ENCODE results near the gene PEBP1.

PEBP1 gene

DNA sequence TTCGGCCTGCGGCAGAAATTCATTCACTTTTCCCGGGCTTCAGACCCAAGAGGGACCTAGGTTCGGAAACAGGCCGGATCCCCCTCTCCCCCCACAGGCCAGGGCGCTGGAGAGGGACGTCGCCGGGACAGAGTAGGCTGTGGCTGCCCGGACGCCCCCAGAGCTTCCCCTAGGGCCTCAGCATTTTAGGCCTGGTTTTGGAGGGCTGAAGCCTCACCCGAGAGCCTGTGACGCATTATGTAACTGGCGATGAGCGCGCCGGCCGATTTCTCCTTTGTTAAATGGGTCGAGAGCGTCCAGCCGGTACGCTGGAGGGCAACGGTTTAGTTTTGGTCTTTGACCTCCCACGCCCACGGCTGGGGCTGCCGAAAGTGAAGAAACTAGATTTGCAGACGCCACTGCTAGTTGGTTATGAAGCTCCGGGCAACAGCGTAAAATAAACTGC, 657 bp downstream of the PEBP1 start:
- peak overlapping the region; percentile 66 for H2AFZ ChIP-seq (ENCODE audit: low read length, unreplicated experiment)
- peak overlapping the region; percentile 91 for H3K4me3 ChIP-seq (ENCODE audit: low read depth, low read length)
- H3K36me3 ChIP-seq (ENCODE audit: insufficient read depth, low read length): no peaks in the 10 kb centered on the region
- H3K79me2 ChIP-seq (ENCODE audit: control insufficient read depth, insufficient read depth, low read length, unreplicated experiment): peaks cover 24% of the 10 kb centered on the region
- H3K4me1 ChIP-seq (ENCODE audit: control insufficient read depth, insufficient read depth, low read length, unreplicated experiment): peaks cover 8% of the 10 kb centered on the region
- no peaks in the 10 kb centered on the region for H3K27me3 ChIP-seq (ENCODE audit: insufficient read depth, low read length)
- peak overlapping the region; percentile 8; the same call in 1 of the 2 replicates for H3K27ac ChIP-seq (ENCODE audit: low read depth, low read length)

DNA sequence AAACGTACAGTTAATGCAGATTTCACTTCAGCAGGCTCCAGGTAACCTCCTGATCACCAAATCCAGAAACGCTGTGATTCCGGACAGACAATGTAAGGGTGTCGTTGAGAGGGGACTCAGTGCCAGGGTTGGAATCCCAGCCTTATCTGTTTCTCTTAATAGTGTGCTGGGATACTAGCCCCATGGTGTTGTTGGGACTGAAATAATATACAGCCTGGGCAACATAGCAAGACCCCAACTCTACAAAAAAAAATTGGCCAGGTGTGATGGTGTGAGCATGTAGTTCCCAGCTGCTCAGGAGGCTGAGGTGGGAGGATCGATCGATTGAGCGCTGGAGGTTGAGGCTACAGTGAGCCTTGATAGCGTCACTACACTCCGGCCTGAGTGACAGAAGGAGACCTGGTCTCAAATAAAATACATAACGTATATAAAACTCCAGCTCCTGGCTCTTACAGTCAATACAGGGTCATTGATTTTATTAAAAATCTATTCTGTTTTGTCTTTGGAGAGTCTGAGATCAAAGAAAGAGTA, 1.3 kb downstream of the PEBP1 start:
- Histone ChIP-seq H3K36me3 (ENCODE audit: insufficient read depth, low read length) (no peaks in the 10 kb centered on the region), H3K4me1 (ENCODE audit: control insufficient read depth, insufficient read depth, low read length, unreplicated experiment) (peaks cover 4% of the 10 kb centered on the region), H3K4me3 (ENCODE audit: low read depth, low read length) (peak overlapping the region; percentile 91), H3K27me3 (ENCODE audit: insufficient read depth, low read length) (no peaks in the 10 kb centered on the region), H3K79me2 (ENCODE audit: control insufficient read depth, insufficient read depth, low read length, unreplicated experiment) (peaks cover 24% of the 10 kb centered on the region), H3K27ac (ENCODE audit: low read depth, low read length) (no peak overlapping the region), H2AFZ (ENCODE audit: low read length, unreplicated experiment) (peak overlapping the region; percentile 66)

DNA sequence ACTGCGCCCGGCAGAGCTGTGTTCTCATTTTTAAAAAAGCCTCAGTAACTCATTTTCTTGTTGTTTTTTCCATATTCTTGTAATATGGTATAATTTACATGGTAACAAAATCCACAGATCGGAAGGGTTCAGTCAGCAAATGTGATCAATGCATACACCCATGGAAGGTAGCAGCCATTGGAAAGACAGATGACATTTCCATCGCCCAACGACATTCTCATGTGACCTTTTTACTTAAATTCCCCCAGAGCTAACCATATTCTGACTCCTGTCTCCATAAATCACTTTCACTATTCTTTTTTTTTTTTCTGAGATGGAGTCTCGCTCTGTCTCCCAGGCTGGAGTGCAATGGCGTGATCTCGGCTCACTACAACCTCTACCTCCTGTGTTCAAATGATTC, 4.9 kb downstream of the PEBP1 start:
- no peak overlapping the region for H3K27ac ChIP-seq (ENCODE audit: low read depth, low read length)
- peaks cover 24% of the 10 kb centered on the region for H3K79me2 ChIP-seq (ENCODE audit: control insufficient read depth, insufficient read depth, low read length, unreplicated experiment)
- no peaks in the 10 kb centered on the region for H3K27me3 ChIP-seq (ENCODE audit: insufficient read depth, low read length)
- no peak overlapping the region for H2AFZ ChIP-seq (ENCODE audit: low read length, unreplicated experiment)
- peaks cover 4% of the 10 kb centered on the region for H3K4me1 ChIP-seq (ENCODE audit: control insufficient read depth, insufficient read depth, low read length, unreplicated experiment)
- H3K4me3 ChIP-seq (ENCODE audit: low read depth, low read length): no peak overlapping the region
- 0 out of 2 replicates have a peak, but pooled peaks cover 4% of the 10 kb centered on the region for H3K36me3 ChIP-seq (ENCODE audit: insufficient read depth, low read length)

DNA sequence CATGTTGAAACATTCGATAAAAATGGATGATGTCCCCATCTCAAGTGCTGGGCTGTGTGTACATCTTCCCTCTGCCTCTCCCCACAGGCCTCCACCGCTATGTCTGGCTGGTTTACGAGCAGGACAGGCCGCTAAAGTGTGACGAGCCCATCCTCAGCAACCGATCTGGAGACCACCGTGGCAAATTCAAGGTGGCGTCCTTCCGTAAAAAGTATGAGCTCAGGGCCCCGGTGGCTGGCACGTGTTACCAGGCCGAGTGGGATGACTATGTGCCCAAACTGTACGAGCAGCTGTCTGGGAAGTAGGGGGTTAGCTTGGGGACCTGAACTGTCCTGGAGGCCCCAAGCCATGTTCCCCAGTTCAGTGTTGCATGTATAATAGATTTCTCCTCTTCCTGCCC, 8.6 kb downstream of the PEBP1 start:
- H3K27me3 ChIP-seq (ENCODE audit: insufficient read depth, low read length): no peaks in the 10 kb centered on the region
- no peak overlapping the region for H3K4me3 ChIP-seq (ENCODE audit: low read depth, low read length)
- H2AFZ ChIP-seq (ENCODE audit: low read length, unreplicated experiment): no peak overlapping the region
- no peak overlapping the region for H3K27ac ChIP-seq (ENCODE audit: low read depth, low read length)
- H3K4me1 ChIP-seq (ENCODE audit: control insufficient read depth, insufficient read depth, low read length, unreplicated experiment): no peaks in the 10 kb centered on the region
- H3K36me3 ChIP-seq (ENCODE audit: insufficient read depth, low read length): 0 out of 2 replicates have a peak, but pooled peaks cover 4% of the 10 kb centered on the region
- H3K79me2 ChIP-seq (ENCODE audit: control insufficient read depth, insufficient read depth, low read length, unreplicated experiment): peaks cover 2% of the 10 kb centered on the region

DNA sequence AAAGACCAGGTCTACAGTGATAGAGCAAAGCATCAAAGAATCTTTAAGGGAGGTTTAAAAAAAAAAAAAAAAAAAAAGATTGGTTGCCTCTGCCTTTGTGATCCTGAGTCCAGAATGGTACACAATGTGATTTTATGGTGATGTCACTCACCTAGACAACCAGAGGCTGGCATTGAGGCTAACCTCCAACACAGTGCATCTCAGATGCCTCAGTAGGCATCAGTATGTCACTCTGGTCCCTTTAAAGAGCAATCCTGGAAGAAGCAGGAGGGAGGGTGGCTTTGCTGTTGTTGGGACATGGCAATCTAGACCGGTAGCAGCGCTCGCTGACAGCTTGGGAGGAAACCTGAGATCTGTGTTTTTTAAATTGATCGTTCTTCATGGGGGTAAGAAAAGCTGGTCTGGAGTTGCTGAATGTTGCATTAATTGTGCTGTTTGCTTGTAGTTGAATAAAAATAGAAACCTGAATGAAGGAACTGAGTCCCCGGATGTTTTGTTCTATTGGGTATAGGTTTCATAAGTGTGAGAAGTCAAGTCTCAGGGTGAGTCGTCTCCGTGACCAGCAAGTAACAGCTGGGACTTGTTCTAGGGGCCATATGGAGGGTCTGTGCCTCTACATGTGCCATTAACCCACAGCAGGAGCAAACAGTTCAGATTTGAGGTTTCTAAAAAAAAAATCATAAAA, 9.3 kb downstream of the PEBP1 start:
- Histone ChIP-seq H3K79me2 (ENCODE audit: control insufficient read depth, insufficient read depth, low read length, unreplicated experiment) (peaks cover 2% of the 10 kb centered on the region), H3K27ac (ENCODE audit: low read depth, low read length) (no peak overlapping the region), H3K36me3 (ENCODE audit: insufficient read depth, low read length) (0 out of 2 replicates have a peak, but pooled peaks cover 4% of the 10 kb centered on the region), H3K27me3 (ENCODE audit: insufficient read depth, low read length) (no peaks in the 10 kb centered on the region), H2AFZ (ENCODE audit: low read length, unreplicated experiment) (no peak overlapping the region), H3K4me3 (ENCODE audit: low read depth, low read length) (no peak overlapping the region), H3K4me1 (ENCODE audit: control insufficient read depth, insufficient read depth, low read length, unreplicated experiment) (no peaks in the 10 kb centered on the region)

DNA sequence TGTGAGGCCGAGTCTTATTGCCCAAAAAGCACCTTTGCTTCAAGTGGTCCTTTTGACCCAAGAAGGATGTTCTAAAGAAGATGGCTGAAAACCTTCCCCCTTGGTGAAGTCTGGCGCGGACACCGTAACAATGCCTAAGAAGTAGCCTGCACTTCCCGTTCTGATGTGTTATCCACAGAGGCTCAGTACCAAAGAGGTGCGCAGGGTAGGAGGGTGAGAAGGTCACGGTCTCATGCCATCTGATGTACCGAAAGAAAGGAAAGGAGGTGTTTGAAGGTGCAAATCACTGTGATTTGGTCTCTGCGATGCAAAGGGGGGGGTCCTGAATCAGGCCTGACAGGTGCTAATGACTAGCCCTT, 9.9 kb downstream of the PEBP1 start:
- H2AFZ ChIP-seq (ENCODE audit: low read length, unreplicated experiment): no peak overlapping the region
- no peaks in the 10 kb centered on the region for H3K4me1 ChIP-seq (ENCODE audit: control insufficient read depth, insufficient read depth, low read length, unreplicated experiment)
- H3K4me3 ChIP-seq (ENCODE audit: low read depth, low read length): no peak overlapping the region
- H3K27ac ChIP-seq (ENCODE audit: low read depth, low read length): no peak overlapping the region
- no peaks in the 10 kb centered on the region for H3K27me3 ChIP-seq (ENCODE audit: insufficient read depth, low read length)
- 0 out of 2 replicates have a peak, but pooled peaks cover 4% of the 10 kb centered on the region for H3K36me3 ChIP-seq (ENCODE audit: insufficient read depth, low read length)
- peaks cover 1% of the 10 kb centered on the region for H3K79me2 ChIP-seq (ENCODE audit: control insufficient read depth, insufficient read depth, low read length, unreplicated experiment)

DNA sequence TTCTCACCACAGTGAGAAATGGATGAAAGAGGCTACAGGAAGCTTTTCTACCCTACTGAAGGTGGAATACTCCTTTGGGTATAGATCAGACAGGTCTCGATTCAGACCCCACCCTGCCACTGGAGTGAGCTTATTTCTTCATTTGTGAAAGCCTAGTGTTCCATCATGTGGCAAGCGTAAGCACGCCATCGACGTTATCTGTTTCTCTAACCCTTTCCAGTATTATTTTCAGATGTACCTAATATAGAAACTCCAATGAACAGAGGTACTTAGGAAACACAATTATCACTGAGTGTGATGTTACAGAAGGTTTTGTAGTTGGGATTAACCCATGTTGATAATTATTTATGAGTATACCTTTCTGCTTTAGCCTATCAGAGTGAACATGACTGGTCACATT, 12.4 kb downstream of the PEBP1 start:
- no peaks in the 10 kb centered on the region for H3K79me2 ChIP-seq (ENCODE audit: control insufficient read depth, insufficient read depth, low read length, unreplicated experiment)
- H3K4me3 ChIP-seq (ENCODE audit: low read depth, low read length): no peak overlapping the region
- no peaks in the 10 kb centered on the region for H3K4me1 ChIP-seq (ENCODE audit: control insufficient read depth, insufficient read depth, low read length, unreplicated experiment)
- H2AFZ ChIP-seq (ENCODE audit: low read length, unreplicated experiment): no peak overlapping the region
- H3K36me3 ChIP-seq (ENCODE audit: insufficient read depth, low read length): no peaks in the 10 kb centered on the region
- H3K27ac ChIP-seq (ENCODE audit: low read depth, low read length): no peak overlapping the region
- H3K27me3 ChIP-seq (ENCODE audit: insufficient read depth, low read length): no peaks in the 10 kb centered on the region

DNA sequence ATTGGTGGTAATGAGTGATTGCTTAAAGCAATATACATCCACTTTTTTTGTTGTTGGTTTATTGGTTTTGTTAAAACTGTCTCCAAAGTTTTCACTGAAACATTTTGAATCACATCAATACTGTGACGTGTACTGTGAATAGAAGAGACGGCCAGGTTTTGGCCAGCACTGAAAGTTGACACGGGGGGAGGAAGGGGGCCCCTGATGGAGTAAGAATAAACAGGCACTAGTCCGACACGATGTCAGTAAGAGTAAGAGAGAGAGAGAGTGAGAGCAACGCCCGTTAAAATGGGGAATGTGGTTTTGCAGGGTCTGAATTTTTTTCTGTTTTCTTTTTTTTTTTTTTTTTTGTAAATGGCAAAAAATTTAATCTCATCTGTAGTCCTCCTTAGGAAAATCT, 14.7 kb downstream of the PEBP1 start:
- Histone ChIP-seq H2AFZ (ENCODE audit: low read length, unreplicated experiment) (no peak overlapping the region), H3K27me3 (ENCODE audit: insufficient read depth, low read length) (no peaks in the 10 kb centered on the region), H3K27ac (ENCODE audit: low read depth, low read length) (no peak overlapping the region), H3K4me3 (ENCODE audit: low read depth, low read length) (no peak overlapping the region), H3K79me2 (ENCODE audit: control insufficient read depth, insufficient read depth, low read length, unreplicated experiment) (no peaks in the 10 kb centered on the region), H3K4me1 (ENCODE audit: control insufficient read depth, insufficient read depth, low read length, unreplicated experiment) (no peaks in the 10 kb centered on the region), H3K36me3 (ENCODE audit: insufficient read depth, low read length) (no peaks in the 10 kb centered on the region)

DNA sequence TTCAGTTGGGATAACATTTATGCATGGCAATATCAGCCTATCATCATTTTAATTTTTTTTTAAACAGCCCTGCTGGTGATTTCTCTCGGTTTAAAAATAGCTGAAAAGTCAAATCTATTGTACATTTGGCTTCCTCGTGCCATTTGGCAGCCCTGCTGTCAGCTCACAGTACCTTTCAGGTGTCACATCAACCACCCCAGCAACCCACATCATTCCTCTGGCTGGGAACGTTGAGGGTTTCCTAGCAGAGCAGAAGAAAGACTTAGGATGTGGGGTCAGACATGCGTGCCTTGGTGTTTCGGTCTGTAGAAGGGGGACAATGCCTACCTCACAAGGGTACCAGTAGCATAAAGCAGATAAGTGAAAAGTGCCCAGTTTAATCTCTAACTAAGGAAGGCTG, 15.8 kb downstream of the PEBP1 start:
- Histone ChIP-seq H3K79me2 (ENCODE audit: control insufficient read depth, insufficient read depth, low read length, unreplicated experiment) (no peaks in the 10 kb centered on the region), H3K4me1 (ENCODE audit: control insufficient read depth, insufficient read depth, low read length, unreplicated experiment) (no peaks in the 10 kb centered on the region), H3K36me3 (ENCODE audit: insufficient read depth, low read length) (no peaks in the 10 kb centered on the region), H3K27ac (ENCODE audit: low read depth, low read length) (no peak overlapping the region), H3K4me3 (ENCODE audit: low read depth, low read length) (no peak overlapping the region), H3K27me3 (ENCODE audit: insufficient read depth, low read length) (no peaks in the 10 kb centered on the region), H2AFZ (ENCODE audit: low read length, unreplicated experiment) (no peak overlapping the region)

DNA sequence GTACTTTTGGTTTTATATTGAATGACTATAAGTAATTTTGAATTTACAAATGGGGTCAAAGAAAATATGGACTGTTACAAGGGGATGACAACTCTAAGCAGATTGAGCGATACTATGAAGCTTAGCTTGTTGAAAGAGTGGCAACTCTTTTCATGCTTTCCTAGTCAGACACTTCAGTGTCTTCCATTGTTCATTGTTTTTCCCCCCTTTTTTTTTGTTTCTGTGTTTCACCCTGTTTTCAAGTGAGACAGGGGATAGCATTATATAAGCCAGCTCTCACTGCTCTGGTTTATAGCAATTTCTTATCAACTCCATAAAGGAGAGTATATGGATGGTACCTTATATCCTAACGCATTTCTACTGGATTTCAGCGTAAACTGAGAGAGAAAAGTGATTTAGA, 24.6 kb downstream of the PEBP1 start:
- no peak overlapping the region for H3K4me3 ChIP-seq (ENCODE audit: low read depth, low read length)
- no peak overlapping the region for H3K27ac ChIP-seq (ENCODE audit: low read depth, low read length)
- H3K79me2 ChIP-seq (ENCODE audit: control insufficient read depth, insufficient read depth, low read length, unreplicated experiment): no peaks in the 10 kb centered on the region
- H3K4me1 ChIP-seq (ENCODE audit: control insufficient read depth, insufficient read depth, low read length, unreplicated experiment): no peaks in the 10 kb centered on the region
- peaks cover 34% of the 10 kb centered on the region for H3K36me3 ChIP-seq (ENCODE audit: insufficient read depth, low read length)
- H2AFZ ChIP-seq (ENCODE audit: low read length, unreplicated experiment): no peak overlapping the region
- no peaks in the 10 kb centered on the region for H3K27me3 ChIP-seq (ENCODE audit: insufficient read depth, low read length)

DNA sequence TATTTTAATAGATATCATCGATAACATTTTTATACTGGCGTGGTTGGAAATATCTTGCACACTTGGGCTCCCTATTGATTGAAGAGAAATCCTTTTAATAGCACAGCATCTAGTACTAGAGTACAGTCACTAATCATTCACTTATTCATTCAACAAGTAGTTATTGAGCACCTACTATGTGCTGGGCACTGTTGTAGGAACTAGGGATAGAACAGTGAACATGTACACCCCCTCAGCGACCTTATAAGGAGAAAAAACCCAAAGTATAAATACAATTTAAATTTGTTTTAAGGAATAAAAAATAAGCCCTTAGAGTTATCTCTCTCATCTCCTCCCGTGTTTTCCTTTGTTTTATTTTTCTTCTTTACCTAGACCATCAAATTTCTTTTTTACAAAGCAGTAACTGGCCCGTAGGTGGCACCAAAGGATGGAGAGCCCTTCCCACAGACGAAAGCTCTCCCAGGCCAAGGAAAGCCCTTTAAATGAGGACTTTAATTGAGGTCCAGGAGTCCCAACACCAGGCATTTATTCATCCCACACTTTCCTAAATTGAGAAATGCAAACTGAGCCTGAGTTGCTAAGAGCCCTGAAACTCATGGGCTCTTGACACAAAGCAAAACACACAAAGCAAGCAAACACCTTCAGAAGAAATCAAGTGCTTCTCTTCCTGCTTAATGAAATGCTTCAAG, 29.0 kb downstream of the PEBP1 start:
- H3K36me3 ChIP-seq (ENCODE audit: insufficient read depth, low read length): peaks cover 28% of the 10 kb centered on the region

More for the DNA sequence above, 29.0 kb downstream of the PEBP1 start:
- Histone ChIP-seq H3K79me2 (ENCODE audit: control insufficient read depth, insufficient read depth, low read length, unreplicated experiment) (no peaks in the 10 kb centered on the region), H3K27me3 (ENCODE audit: insufficient read depth, low read length) (no peaks in the 10 kb centered on the region), H2AFZ (ENCODE audit: low read length, unreplicated experiment) (no peak overlapping the region), H3K27ac (ENCODE audit: low read depth, low read length) (no peak overlapping the region), H3K4me1 (ENCODE audit: control insufficient read depth, insufficient read depth, low read length, unreplicated experiment) (no peaks in the 10 kb centered on the region), H3K4me3 (ENCODE audit: low read depth, low read length) (no peak overlapping the region)

All from ACC112 (cell line).